GM12864 (cell line): ENCODE measurements around the gene MYO3A.

Experiments
- DNase-seq: peaks from one replicate; pipeline ENCODE4 v3.0.0-alpha.2; 2011; ENCODE audit warnings: low read depth
- H3K4me3 ChIP-seq: 2 replicates; pipeline ENCODE4 v1.5.1; 2011; ENCODE audit warnings: mild to moderate bottlenecking, low read depth, low read length, control low read depth
- TF ChIP-seq, protein P1 (sequence below): IDR thresholded peaks from 2 replicates; pipeline ENCODE4 v1.5.1; 2011; ENCODE audit warnings: low read depth, mild to moderate bottlenecking, moderate library complexity, low read length, control low read depth, inconsistent platforms; ENCODE audit errors: missing control alignments

MYO3A gene

DNA sequence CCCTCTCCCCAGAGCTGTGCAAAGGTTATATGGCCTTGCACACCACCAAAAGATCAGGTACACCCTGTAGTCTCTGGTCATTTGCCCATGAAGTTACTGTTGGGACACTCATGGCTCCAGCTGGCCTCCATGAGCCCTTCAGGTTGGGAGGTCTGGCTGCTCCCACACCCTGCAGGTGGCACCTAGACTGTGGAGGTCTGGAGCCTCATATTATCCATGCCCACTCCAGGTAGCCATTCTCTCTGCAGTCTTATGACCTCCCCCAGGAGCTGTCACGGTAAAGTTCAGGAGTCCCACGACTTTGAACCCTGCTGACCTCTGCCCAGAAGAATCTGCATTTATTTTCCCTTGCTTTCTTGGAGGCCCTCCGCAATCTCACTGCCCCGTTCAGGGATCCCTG is 243.3 kb downstream of the MYO3A start:
- TF ChIP-seq, protein P1, sequence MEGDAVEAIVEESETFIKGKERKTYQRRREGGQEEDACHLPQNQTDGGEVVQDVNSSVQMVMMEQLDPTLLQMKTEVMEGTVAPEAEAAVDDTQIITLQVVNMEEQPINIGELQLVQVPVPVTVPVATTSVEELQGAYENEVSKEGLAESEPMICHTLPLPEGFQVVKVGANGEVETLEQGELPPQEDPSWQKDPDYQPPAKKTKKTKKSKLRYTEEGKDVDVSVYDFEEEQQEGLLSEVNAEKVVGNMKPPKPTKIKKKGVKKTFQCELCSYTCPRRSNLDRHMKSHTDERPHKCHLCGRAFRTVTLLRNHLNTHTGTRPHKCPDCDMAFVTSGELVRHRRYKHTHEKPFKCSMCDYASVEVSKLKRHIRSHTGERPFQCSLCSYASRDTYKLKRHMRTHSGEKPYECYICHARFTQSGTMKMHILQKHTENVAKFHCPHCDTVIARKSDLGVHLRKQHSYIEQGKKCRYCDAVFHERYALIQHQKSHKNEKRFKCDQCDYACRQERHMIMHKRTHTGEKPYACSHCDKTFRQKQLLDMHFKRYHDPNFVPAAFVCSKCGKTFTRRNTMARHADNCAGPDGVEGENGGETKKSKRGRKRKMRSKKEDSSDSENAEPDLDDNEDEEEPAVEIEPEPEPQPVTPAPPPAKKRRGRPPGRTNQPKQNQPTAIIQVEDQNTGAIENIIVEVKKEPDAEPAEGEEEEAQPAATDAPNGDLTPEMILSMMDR: no peak
- no peak for DNase-seq
- no peak overlapping the region for H3K4me3 ChIP-seq

DNA sequence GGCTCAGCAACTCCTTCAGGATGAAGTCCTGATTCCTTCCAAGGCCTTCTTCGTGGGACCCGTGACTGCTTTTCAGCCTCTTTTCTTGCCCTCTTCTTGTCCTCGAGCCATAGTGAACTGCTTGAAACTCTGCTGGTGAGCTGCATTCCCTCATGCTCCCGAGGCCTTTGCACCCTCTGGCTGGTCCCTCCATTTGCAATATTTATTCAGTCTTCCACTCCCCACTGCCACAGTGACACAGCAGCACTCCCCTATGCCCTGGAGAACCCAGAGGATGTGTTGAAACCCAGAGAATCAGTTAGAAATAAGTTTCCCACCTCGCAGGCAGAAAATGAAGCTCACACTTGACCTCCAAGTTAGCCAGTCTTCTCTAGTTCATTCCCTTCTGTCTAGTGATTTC is 260.2 kb downstream of the MYO3A start:
- H3K4me3 ChIP-seq: no peak overlapping the region
- TF ChIP-seq, protein P1: no peak
- DNase-seq: no peak

DNA sequence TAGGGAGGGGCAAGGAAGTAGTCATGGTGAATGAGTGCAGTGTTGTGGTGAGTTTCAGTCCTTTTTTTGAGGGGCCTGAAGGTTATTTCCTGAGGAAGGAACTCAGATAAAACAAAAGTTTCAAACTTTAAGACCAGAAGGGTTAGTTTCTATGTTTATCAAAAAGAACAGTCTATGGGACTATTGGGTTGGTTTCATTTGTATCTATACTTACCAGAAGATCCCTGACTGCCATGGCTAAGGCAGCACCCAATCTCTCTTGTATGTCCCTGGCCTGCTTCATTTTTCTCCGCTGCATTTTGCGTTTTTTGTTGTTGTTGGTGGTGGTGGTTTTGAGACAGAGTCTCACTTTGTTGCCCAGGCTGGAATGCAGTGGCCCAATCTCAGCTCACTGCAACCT is 263.2 kb downstream of the MYO3A start:
- no peak for DNase-seq
- no peak overlapping the region for H3K4me3 ChIP-seq
- TF ChIP-seq, protein P1: no peak

DNA sequence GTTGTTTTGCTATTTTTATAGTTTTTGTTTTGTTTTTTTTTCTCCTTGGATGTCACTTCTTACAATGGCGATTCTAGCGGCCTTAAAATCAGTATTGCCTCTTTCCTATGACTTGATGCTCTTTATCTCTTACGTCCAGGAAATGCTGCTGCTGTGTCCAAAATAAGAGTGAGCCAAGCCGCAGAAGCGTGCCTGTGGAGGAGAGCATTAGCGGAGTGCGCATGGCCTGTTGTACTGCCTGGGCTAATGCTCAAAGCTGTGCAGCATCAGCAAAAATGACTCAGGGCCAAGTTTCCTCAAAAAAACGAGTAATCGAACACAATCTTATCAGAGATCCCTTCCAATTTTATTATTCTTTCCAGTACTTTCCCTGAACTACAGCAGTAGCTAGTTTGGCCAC is 264.1 kb downstream of the MYO3A start:
- no peak for DNase-seq
- H3K4me3 ChIP-seq: no peak overlapping the region
- TF ChIP-seq, protein P1: no peak

DNA sequence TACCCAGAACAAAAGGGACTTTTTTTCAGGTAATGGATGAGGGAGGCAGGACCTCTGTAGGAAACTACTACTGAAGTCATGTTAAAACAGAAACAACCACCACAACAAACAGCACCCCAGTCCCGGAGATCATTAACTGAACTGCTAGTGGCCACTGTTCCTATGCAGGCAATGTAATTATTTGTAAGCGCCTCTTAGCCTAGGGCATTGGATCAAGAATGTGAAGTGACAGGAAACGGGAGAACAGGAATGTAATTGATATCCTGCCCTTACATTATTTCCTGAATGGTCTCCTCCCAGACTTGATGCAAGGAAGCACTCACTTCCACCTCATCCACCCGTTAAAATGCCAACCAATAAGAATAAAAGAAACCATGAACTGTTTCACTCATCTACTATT is 265.8 kb downstream of the MYO3A start:
- TF ChIP-seq, protein P1: no peak
- no peak for DNase-seq

DNA sequence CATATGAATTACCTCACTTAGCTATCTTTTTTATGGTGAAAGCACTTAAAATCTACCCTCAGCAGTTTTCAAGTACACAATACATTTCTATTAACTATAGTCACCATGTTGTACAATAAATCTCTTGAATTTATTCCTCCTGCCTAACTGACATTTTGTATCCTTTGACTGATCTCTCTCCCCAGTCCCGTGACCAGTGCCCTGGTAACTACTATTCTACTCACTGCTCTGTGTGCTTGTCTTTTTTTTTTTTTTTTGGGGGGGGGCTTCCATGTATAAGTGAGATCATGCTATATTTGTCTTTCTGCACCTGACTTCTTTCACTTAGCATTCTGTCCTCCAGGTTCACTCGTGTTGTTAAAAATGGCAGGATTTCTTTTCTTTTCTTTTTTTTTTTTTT is 271.2 kb downstream of the MYO3A start:
- no peak for DNase-seq
- TF ChIP-seq, protein P1: no peak
- H3K4me3 ChIP-seq: no peak overlapping the region

More for the DNA sequence above, 265.8 kb downstream of the MYO3A start:
- H3K4me3 ChIP-seq: no peak overlapping the region

DNA sequence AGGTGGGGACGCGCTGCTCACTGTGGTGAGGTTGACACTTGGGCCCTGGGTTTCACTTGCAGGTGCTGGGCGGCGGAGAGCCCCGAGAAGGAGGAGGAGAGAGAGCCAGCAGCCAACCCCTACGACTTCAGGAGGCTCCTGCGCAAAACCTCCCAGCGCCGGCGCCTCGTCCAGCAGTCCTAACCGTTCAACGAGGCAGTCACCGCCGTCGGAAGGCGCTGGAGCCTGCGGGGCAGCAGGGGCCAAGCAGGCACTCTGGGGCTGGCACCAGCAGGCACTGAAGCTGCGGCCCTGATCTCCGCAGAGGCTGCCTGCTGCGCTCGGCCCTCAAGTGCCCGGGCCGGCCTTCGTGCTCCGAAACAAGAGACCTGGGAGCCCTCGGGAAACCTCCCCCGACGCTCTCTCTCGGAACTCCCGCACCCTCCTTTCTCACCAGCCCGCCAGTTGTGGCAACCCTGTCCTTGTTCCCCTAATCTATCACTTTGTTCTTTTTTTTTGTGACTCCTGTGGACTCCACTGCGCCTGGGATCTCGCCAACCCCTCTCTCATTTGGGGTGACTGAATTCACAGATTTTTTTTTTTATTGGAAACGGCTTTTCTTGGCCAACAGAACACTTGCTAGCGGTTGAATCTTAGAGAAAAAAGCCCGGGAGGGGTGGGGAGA is 277.9 kb downstream of the MYO3A start:
- H3K4me3 ChIP-seq: no peak overlapping the region
- no peak for DNase-seq
- TF ChIP-seq, protein P1: no peak
